Activated CD4-positive, alpha-beta T cell treated with anti-CD3 and anti-CD28 coated beads, Interleukin-2, amount 50 U/mL, for 24 hours (primary cell): ENCODE results near the gene ADAMTS12.

Experiments used
- DNase-seq, 2 donors: peaks; one replicate each; pipeline ENCODE4 v3.0.0-alpha.2; 2020; ENCODE audit warnings: low read depth in 1 of 2, low spot score in 1 of 2

ADAMTS12 gene

DNA sequence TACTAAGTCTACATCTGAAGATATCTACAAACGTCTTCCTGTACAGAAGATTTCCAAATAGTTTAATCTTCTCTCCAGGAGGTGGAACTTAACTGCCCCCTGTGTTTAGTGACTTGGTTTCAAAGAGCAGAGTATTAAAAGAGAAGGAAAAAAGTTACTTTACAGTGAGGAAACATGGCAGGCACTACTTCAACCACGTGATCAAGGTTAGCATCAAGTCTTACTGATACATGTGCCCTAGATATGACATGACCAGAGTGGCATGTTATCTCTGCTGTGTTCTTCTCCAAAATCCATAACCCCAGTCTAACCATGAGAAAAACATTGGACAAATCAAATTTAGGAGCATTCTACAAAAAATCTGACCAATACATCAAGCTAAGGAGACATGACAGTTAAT lies 125.8 kb downstream of the ADAMTS12 start:
- DNase-seq = no peak

DNA sequence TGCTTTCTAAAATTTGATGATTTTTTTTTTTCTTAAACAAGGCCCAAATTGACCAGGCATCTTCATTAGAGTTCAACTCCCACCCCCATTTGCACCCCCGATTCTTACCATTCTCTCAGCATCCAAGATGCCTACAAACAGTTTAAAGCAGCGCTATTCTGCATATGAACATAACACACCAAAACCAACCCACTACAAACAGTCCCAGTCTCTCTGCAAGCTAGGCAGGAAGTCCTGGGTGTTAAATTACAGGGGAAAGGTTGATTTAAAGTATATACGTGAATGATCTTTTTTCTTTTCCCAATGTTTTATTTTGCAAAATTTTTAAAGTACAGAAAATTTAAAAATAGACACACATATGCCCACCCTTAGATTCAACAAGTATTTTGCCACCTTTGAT lies 127.0 kb downstream of the ADAMTS12 start:
- DNase-seq = no peak

DNA sequence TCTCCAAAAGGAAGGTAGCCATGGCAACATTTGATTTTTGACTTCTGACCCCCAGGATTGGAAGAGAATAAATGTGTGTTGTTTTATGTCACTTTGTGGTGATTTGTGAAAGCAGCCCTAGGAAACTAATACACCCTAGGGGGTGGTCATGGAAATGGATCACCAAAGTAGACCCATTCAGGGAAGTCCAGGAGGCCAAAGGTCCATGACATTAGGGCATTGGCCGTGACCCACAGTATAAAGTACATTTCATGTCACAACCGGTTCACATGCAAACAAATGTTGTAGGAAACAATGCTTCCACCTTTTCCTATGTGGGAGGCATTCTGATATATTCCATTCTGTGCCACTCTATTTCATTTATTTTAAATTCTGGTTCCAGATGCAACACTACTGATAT lies 128.4 kb downstream of the ADAMTS12 start:
- no peak for DNase-seq

DNA sequence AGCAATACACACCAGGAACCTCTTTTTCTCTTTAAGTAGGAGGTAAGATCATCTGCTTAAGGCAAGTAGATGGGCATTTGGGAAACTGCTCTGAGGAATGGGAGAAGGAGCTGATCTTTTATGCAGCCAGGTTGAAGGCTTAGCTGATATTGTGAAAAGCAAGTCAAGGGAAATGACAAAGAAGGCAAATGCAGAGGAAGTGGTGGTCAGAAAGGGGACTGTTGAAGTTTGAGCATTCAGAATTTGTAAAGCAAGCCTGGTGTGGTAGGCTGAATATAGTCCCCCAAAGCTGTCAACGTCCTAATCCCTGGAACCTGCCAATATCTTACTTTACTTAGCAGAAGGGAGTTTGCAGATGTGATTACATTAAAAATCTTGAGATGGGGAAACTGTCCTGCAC lies 128.9 kb downstream of the ADAMTS12 start:
- DNase-seq = no peak

DNA sequence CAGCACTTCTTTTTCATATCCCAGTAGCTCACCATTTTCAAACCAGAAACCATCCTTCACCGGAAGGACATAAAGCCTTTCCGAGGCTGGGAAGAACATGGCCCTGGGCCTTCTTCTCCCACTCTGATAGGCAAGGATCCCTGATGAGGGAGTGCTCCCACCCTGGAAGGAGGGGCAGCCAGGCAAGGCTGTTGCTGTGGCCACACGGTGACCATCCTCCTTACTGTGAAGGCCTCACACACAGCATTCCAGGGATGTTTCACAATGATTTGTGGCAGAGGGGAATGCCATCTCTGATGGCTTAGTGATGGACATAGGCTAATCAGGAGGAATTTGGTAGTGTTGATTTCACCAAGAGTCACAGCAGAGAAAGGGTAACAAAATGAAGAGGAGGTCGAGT lies 130.7 kb downstream of the ADAMTS12 start:
- no peak for DNase-seq

DNA sequence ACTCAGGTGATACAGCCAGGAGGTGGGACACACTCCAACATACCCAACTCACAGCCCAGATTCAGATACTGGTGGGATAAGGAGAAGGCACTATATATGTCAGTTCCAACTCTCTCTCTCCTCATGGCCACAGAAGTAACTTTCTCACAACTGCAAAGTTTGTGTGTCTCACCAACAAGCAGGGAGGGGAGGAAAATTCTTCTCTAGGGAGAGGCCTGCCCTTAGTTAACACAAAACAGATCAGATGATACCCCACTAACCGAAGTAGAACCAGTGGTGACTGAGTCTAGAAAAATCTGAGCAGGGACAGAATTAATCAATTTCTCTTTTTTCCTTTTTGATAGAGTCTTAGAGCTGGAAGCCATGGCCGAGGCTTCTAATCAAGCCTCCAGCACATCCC lies 133.1 kb downstream of the ADAMTS12 start:
- no peak for DNase-seq

DNA sequence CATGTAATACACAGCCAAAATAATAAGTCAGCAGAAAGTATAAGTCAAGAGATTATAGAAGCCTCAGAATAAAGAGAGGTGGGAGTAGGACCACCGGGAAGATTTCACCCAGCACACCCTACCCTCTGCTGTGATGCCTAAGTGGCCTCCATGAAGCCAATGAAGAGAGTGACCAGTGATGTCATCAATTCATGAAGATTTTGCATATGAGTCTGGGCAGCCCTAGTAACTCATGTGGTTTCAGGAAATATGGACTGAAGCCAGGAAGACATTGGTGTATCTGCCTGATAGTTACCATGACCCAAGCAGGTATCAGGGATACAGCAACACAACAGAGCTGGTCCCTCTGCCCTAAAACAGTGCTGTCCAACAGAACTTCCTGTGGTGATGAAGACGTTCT lies 135.3 kb downstream of the ADAMTS12 start:
- DNase-seq = no peak

DNA sequence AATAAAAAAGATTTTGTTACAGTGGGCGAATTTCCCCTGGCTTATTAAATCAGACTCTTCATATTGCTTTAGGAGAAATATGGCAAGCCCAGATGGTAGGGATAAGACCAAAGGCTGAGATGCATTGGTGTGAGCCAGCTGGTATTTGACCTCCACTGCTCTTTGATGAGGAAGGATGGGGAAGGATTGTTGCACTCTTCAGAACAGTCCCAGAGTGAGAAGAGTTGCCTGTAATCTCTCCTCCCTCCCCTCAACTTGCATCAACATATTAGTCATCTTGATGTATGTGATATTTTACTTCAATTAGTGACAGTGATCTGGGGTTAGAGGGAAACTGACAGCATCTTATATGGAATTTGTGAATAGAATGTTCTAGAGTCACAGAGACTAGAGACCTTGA lies 136.6 kb downstream of the ADAMTS12 start:
- DNase-seq = no peak

DNA sequence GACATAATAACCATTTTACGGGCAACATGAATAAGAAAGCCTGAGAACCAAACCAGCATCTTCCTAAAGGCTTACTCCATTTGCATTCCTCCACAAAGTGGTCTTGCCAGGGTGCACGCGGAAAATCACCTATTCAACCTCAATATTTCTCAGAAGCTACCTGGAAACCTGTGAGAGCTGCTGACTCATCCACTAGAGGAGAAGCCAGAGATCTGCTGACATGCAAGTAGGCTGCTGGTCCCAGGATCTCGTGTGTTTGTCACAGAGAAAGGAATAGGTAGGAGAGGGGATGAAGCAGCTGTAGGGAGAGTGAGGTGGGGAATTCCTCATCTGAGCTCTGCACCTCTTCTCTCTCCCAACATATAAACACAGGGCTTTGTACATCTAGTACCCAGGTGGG lies 138.1 kb downstream of the ADAMTS12 start:
- DNase-seq = no peak

DNA sequence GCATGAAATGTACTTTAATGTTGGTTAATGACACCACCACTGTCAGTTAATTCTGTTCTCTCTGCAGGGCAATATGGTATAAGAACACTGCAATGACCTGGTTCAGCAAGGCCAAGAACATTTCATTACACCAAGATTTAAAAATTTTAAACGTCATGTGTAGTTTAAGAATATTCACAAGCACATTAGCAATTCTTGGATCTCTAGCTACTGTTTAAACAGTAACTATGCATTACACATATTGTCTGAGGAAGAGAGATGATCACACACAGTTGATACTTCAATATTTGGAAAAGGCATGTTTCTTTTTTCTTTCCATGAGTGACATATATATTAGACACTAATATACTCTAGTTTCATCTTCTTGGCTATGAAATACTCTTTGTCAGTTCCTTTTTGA lies 143.0 kb downstream of the ADAMTS12 start:
- no peak for DNase-seq

DNA sequence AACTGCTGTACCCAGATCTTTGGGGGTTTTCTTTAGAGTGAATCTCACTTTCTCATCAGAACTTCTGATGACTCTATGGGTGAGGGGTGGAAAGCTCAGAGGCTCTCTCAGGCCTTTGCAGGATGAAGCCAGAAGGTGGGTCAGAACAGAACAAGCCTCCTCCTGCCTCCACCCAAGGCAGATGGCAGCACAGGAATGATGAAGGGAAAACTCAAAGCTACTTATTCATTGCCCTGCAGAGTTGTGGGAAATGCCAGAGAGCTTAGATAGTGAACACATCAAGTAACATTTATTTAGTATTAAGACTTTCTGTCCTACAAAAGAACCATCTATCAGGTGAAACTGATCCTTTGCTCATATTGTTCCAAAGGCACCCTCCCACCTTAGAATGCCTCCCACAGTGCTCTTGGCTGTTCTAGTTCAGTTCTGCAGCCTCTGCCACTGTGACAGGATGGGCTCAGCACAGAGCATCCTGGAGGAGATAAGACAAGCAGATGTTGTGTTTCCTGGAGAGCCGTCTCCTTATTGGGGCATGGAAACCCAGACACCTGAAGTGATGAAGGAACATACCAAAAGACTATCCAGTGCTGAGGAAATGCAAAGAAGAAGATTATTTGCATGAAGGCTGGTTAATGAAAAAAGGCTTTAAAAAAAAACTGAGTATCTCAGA lies 146.6 kb downstream of the ADAMTS12 start:
- no peak for DNase-seq

DNA sequence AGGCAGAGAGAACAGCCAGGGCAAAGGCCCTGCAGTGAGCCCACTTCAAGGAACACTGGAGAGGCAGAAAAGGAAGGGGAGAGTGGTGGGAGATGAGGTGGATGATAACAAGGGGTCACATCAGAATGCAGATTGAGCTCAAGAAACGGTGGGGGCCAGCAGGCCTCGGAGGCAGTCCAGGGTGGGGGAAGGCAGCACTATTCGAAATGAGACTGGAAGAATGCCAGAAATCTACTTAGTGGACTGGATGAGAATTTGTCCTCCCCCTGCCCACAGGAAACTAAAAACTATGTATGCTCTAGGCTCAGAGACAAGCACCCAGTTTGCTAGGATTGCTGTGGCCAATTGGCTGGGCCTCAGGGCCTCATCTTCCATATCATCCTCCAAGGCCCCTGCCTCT lies 148.7 kb downstream of the ADAMTS12 start:
- no peak for DNase-seq

DNA sequence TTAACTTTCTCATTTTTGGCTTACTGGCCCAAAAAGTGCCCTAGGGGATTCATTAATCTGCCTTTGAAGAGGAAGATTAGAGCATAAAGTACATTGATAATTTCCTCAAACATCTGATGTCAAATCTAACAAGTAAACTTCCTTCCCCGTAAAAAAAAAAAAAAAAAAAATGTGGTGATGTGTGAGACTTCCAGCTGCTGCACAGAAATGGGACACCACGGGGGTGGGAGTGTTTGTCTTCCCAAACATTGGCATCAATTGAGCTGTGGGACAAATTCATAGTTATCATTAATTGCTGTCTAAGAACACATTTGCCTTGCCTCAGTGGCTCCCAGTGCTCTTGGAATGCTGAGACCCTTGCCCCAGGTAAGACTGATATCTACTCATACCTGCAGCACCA lies 149.6 kb downstream of the ADAMTS12 start:
- DNase-seq = no peak

DNA sequence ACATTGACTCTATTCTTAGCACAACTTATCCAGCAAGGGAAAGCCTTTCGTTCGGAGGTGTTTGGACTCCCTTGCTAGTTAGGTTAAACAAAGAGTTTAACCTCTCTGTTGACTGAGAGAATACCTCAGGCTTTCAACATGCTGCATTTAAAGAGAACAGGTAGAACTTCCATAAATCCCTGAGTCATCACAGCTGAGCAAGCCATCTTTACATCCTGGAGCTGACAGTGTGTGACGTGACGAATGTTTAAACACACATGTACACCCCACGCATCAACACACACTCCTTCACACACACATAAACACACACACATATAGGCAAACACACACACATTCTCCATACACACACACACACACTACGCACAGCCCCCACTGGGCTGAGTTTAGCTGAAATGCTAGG lies 152.8 kb downstream of the ADAMTS12 start:
- DNase-seq = no peak

DNA sequence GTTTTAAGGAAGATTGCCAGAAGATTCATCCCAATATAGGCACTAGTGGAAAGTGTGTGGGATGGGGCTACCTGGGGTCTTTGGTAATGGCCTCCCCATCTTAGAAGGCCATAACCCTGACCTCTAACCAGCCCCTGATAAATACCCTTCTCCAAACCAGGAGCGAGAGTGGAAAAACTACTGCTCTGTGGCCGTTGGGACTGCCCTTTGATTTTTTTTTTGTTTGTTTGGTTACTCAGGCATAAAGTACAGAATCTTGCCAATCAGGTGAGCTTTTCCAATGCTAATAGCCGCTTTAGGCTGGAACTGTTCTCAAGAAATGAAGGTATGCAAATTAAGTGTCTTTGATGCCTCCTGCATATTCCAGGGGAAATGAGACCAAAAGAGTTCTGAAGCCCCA lies 153.7 kb downstream of the ADAMTS12 start:
- no peak for DNase-seq

DNA sequence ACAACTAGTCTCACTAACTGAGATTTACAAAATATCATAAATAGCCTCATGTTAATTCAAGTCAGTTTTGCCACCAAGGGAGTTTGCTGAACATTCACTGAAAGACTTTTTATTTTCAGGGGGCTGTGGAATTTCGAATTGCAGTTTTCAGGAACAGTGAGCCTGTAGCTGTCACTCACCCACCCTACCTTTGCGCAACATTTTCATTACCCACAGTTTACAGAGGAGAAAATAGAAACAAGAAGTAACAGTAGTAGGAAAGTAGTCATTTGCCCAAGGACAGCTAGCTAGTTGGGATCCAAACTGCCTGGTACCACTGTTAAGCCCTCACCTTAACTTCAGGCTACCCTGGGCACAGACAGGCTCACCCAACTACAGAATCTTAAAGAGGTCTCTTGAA lies 154.1 kb downstream of the ADAMTS12 start:
- no peak for DNase-seq

DNA sequence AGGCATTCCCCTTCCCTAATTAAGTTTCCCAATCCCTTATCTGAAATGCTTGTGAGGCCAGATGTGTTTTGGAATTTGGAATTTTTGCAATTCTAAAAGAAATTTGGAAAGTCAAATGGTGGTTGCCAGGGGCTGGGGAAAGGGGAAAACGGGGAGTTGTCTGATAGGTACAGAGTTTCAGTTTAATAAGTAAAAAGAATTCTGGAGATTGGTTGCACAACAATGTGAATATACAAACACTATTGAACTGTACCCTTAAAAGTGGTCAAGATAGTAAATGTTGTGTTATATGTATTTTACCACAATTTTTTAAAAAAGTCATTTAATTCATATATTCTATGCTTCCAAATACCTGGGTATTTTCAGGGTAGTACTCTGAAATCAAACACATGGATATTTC lies 154.5 kb downstream of the ADAMTS12 start:
- no peak for DNase-seq

DNA sequence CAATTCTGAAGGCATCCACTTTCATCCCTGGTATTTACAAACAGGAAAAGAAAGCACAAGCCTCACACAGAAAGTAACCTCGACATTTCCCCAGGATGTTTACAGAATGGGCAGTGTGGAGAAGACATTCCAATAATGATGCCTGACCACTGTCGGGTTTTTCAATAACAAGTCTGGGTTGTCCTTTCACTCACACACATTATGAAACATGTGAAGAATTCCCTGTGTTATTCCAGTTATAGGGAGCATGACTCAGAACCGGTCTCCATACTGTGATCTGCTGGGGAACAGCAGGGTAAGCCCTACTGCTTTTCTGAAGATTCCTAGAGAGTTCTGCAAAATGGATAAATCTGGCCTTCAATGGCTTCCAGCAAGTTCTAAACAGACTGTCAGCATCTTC lies 155.3 kb downstream of the ADAMTS12 start:
- no peak for DNase-seq

DNA sequence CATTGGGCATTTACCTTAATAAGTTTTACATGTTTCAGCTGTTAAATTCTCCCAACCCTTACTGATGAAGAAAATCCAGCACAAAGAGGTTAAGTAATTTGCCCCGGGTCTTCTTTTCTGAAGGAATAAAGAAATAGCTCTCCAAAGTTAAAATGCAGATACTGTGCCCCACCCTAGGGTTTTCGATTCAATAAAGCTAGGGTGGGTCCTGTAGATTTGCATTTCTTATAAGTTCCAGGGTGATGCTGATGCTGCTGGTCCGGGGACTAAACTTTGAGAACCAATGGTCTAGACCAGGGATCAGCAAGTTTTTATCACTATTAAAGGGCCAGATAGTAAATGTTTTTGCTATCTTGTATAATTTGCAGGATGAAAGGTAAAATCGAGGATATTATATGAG lies 156.7 kb downstream of the ADAMTS12 start:
- DNase-seq = no peak

DNA sequence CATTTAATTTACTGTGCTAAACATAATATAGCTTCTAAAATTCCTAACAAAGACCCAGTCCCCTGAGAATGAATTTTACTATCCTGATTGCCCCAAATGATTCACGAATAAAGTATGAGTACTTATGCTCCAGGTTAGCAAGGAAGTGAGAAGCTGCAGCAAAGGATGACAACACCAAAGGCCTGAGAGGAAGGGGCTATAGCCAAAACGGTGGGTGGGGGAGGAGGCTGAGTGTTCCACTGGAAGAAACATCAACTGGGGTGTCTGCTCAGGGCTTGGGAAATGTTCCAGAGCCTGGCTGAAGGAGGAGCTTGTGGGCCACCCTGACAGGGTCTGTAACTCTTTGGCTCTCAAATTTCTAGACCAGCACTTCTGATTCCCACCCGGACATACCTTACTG lies 157.3 kb downstream of the ADAMTS12 start:
- DNase-seq = no peak

DNA sequence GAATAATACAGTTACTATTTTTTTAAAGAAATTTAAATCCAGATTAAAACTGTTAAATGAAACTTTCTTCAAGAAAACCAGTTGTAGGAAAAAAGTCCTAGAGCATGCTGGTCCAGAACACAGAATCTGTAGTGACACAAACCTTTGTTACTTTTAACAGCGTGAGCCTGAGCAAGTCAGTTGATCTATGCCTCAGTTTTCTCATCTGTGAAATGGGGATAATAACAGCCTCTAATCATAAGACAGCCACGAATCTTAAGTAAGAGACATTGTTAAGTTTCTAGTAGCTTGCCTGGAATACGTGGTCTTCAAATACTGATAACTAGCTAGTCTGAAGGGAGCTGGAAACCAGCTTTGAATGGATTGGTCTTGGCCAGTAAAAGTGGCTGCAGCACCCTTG lies 158.6 kb downstream of the ADAMTS12 start:
- DNase-seq = no peak

DNA sequence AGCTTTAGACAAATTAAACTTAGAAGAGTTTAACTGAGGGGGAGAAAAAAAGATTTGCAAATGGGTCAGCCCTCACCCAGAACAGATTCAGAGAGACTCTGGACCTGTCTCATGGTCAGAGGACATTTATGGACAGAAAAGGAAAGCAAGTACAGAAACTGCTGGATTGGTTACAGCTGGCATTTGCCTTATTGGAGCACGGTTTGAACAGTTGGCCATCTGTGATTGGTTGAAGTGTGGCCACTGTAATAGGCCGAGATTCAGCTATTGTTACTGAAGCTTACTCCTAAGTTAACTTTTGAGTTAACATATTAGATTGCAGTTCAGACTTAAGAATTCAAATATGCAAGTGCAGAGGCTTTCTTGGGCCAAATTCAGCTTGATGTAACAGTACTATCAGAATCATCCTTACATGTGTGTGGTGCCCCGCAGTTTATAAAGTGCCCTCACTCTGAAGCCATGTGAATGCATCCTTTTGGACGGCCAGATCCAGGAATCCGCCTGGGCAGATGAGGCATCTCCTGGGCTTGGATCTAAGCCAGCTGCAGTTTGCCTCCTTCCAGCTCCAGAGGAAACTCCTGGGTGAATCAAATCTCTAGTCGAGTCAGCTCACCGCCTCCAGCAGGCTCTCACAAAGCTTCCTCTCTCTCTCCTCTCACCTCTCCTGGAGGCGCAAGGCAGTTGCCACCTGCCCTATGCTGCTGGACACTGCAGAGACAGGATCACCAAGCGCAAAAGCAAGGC lies 165.2 kb downstream of the ADAMTS12 start:
- no peak for DNase-seq

DNA sequence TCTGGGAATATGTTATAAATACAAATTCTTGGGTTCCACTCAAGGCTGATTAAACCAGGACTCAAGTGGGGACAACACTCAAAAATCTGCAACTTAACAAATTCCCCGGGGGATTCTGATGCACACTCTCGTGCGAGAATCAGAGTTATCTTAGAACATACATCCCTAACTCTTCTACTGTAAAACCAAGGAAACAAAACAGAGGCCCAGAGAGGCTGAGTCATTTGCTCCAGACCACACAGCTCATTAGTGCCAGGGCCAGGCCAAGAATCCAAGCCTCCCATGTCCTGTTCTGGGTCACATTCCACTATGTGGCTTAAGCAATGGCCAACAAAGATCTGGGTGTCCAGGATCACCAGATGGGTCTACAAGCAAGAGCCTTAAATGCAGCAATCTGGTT lies 166.0 kb downstream of the ADAMTS12 start:
- DNase-seq = no peak
